ENCODE results near the gene FAR1.

GRCh38 chr11:13781153-13781552, 112.7 kb downstream of the FAR1 start:
- TF ChIP-seq POLR2A (IDR thresholded peaks at IDR 0.05) (no peak), CTCF (IDR thresholded peaks at IDR 0.05) (no peak)

Data from adrenal gland (tissue), 5 donors.